HG03060 (cell line): ENCODE results near the gene NOP9.

Experiments used
- ATAC-seq: cut with Tn5 transposase; IDR thresholded peaks from one replicate; pipeline ENCODE4 v1.9.1; 2021; ENCODE audit warnings: low read depth, moderate number of reproducible peaks; ENCODE audit not compliant: unreplicated experiment

Gene NOP9

DNA sequence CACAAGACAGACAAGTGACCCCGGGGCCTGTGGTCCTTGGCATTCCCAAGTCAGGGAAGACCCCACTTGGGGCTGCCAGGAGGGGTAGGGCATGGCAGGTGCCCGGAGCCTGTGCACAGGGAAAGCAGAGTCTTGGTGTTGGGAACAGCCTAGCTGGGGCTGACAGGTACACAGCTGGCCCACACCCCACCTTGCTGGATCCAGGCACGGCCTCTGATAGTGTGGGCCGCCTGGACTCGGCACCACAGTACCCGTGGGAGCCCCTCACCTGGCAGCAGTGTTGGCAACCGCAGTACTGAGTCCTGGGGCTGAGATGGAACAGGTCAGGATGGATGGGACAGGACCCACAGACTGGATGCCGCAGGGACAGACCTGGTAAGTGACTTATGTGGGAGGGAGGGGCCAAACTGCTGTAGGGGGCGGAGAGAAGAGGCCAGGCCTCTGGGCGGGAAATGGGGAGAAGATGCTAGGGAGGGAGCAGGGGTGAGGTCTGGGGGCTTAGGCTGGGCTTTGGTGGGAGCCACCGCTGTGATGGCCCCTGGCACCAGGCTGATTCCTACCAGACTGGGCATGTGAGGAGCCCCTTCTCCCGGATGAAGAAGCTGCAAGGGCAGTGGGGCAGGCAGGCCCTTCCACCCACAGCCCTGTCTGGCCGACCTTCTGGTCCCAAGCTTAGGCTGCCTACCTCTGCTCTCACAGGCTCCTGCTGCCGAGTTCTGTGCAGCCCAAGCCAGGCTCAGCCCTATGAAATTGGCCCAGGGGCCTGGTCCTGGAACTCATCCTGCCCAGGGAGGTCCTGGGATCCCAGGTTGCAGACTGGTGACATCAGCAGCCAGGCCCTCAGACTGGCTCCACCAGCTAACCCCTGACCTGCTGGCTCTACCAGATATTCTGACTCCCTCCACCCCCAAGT lies 36.6 kb upstream of the NOP9 start, which contains the start of gene TGM1:
Gene TGM1, minus strand, starts transcription at position 357 of the 913 bp plus-strand sequence. CDS start 825 bp downstream, outside the sequence.
- no peak for ATAC-seq

DNA sequence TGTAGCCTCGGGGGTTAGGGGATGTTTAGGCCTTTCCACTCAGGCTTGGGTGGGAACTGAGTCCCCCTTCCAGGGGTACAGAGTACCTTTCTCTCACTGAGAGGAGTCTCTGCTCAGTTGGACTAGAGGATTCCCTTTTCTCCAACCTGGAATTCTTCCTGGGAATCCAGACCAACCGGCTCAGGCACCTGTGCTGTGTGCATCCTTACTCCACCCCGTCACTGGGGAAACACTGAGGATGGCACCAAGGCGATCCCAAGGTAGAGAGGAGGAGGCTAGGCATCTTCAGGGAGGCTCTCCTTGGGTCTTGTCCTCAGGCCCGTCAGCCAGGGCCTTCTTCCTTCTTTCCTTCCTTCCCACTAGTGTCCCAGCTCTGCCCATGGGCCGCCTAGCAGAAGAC lies 35.8 kb upstream of the NOP9 start:
- no peak for ATAC-seq

GRCh38 chr14:24264298-24264697 lies 35.4 kb upstream of the NOP9 start:
- no peak for ATAC-seq

DNA sequence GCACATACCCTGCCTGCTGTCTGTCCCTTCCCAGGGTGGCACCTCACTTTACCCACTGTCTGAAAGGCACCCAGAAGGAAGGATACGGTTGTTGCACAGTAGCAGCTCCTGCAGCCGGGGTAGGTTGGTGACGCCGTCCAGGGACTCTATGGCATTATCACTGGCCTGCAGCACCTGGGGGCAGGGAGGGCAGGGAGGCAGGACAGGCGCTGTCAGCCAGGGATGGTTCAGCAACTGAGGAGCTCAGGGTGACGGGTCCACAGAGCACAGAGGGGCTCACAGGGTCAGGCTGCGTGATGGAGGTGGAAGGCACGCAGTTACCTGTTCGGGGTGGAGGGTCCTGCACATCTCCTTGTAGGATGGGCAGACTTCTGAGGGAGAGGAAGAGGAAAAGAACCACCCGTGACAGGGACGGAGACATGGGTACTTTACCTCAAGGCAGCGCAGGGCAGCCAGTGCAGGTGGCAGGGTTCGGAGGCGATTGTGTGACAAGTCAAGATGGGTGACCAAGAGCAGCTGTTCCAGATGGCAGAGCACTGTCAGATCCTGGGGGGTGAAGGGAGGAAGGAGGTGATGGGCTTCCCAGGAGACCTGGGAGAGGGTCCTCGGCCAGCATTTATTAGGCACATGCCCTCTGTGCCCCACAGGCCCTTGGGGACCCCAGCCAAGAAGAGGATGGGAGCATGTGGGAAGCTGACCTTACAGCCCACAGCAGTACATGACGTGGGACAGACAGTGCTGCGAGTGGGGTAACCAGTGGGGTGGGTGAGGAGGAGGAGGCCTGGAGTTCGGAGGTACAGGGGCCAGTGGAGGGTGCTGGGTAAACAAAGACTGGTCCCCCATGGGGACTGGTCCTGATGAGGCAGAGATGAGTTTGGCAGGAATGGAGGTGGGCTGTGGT lies 33.1 kb upstream of the NOP9 start:
- ATAC-seq = no peak

DNA sequence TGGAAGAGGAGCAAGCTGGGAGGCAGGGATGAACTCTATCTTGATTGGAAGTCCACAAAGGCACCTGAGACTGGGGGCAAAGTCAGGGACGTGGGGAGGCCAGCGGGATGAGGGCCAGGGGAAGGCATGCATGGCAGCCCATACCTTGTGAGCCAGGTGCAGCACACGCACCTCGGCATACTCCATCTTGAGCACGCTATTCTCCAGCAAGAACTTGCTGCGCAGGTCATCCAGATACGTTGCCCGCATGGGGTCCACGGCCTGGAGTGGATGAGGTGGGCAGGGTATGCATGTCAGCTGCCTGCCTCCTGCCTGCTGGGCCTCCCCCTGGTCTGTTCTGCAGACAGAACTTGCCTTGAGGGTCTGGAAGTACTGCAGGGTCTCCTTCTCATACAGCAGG lies 32.1 kb upstream of the NOP9 start:
- ATAC-seq = no peak

- no peak for ATAC-seq
Measured at GRCh38 chr14:24268225-24268624, 31.4 kb upstream of the NOP9 start.

- no peak for ATAC-seq
Measured at GRCh38 chr14:24269368-24269767, 30.3 kb upstream of the NOP9 start.

GRCh38 chr14:24269910-24270536 lies 29.6 kb upstream of the NOP9 start:
- no peak for ATAC-seq

GRCh38 chr14:24270537-24271133 lies 29.0 kb upstream of the NOP9 start:
- peak; percentile 0 for ATAC-seq

GRCh38 chr14:24271134-24271833 lies 28.4 kb upstream of the NOP9 start, which contains the start of gene RABGGTA:
RABGGTA (minus strand) TSS chr14:24271597; CDS start chr14:24271115, 482 bp downstream.
- ATAC-seq = peak; percentile 45

- no peak for ATAC-seq
Measured at GRCh38 chr14:24271834-24272263, 27.8 kb upstream of the NOP9 start.

DNA sequence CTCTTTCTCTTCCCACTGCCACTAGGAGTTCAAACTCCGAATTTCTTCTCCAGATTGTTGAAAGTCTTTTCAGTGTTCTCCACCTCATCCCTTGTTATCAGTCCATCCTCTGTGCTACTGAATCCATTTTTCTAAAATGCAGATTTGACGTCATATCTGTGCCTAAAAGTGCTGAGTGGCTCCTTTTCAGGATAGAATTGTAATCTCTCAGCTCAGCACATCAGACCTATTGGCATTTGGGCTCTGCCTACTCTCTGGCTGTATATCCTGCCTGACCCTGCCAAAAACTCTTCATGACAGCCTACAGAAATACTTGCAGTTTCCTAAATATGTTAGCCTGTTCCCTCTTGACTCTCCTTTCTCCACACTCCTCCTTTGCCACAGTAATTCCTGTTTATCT lies 27.2 kb upstream of the NOP9 start:
- no peak for ATAC-seq

DNA sequence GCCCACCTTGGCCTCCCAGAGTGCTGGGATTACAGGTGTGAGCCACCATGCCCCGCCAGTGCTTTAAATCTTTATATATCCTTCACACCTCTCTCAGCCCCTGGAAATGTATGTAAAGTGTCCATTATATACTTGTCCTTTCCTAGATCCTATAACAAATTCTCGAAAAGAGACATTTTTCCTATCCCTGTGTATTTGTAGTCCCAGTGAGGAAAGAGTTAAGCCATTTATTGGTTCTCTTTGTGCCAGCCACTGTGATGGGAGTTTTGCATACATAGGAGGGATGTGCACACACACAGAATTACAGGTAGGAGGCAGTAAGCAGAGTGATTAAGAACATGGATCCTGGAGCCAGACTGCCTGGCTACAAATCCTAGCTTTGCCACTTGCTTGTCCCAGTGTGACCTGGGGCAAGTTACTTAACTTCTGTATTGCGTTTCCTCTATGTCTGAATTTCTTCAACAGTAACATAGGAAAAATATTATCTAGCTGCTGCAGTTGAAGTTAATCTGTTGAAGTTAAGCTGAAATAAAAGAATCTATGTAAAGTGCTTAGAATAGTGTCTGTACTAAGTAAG lies 26.1 kb upstream of the NOP9 start:
- ATAC-seq = no peak

DNA sequence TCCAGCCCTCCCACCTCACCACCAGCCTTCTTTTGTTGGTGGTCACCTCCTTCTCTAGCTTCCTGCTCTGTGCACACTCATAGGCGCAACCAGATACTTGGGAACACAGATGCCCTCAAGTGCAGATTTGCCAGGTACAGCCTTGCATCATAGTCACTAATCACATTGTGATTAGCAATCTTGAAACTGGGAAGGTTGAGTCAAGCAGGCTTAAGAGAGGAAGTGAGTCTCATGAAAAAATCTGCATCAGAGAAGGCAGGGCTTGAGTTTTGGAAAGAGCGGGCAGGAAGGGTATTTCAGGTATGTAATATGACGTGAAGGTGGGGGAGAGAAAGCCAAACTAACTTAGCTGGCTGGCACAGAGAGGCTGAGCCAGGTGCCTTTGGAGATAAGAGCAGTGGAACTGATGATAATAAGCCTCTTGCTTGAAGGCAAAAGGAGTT lies 25.5 kb upstream of the NOP9 start:
- ATAC-seq = peak; percentile 40

DNA sequence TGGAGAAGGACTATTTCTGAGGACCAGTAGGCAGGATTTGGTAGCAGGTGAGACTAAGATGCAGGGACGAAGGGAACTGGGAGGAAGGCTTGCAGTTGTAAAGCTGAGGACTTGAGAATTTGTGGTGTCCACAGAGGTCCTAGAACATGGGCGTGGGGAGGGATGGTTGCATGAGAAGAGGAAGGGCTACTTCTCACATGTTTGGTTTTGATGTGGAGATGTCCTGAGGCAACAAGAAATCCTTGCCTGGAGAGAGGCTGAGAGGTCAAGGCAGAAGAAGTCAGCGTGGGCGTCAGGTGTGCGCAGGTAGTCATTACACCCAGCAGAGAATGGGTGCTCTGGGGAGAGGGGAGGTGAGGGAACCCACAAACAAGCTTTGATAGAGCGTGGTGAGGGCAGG lies 22.6 kb upstream of the NOP9 start:
- ATAC-seq = no peak

DNA sequence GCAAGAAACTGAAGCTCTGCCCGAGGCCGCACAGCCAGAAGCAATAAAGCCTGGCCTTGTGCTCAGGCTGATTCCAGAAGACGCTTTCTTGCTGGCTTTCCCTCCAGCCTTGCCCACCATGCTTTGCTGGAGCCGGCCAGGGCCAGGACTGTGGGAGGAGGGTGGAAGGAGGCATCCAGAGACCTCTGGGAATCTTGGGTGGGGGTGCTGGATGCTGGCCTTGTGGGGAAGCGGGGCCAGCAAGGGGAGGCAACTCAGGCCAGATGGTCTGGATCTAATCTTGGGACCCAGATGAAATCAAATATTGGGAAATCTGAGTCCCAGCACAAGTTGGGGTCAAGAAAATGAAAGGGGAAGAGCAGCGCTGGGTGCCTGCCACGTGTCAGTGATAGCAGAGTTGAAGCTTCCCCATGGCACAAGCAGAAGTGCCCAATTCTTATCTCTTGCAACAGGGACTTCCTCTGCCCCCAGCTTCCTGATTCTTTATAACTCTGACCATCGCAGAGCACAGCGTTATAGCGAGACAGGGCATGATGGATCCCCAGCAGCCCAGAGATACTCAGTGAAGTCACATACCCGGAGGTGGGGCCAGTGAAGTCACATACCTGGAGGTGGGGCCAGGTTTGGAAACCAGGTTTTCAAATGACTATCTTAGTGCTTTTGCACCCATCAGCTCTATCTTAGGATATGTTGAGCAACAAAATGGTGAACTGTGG lies 21.9 kb upstream of the NOP9 start:
- ATAC-seq = no peak

DNA sequence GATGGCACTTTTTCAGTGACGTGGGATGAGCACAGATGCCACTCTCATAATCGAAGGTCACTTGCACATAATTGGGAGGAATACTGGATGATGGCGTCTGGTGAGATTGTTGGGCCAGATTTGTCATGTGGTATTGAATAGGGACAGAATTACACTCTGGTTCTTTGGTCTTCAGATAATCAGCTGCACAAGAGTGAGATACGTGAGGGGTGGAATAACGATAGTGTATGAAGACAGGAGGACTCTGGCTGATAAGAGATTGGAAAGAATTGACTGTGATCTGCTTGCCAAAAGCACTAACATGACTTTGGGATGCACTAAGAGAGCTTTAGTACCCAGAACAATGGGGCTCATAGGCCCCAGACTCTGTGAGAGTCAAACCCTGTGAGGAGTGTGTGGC lies 21.2 kb upstream of the NOP9 start:
- no peak for ATAC-seq

- ATAC-seq = no peak
Measured at GRCh38 chr14:24279301-24280186, 20.1 kb upstream of the NOP9 start.
